ENCODE measurements around the gene BCL2L11.

Gene BCL2L11

DNA sequence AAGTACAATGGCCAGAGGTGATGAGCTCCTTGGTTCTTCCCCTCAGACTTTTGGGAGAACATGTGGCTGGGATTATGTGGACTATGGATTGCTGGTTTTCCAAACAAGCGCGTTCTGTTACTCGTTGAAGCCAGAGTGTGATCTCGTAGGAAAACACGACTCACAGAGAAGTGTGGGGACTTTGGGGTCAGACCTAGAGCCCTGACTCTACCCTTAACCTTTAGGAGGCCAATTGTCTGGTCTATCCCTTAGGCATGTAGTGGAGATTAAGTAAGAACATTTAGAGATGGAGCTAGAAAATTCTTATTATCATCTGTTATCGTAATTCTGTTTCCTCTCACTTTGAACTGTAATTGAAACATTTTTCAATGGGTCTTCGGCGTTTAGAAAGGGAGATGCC is 35.8 kb downstream of the BCL2L11 start:
- TF ChIP-seq CTCF (IDR thresholded peaks at IDR 0.05; ENCODE audit: extremely low read depth, missing control alignments) = no peak
- no peak for DNase-seq (ENCODE audit: low spot score)

- no peak for DNase-seq (ENCODE audit: low spot score)
Observed at GRCh38 chr2:111157071-111157661, 36.5 kb downstream of the BCL2L11 start.

GRCh38 chr2:111157798-111158197 is 37.1 kb downstream of the BCL2L11 start:
- no peak for DNase-seq (ENCODE audit: low spot score)

More at GRCh38 chr2:111157071-111157661, 36.5 kb downstream of the BCL2L11 start:
- no peak for TF ChIP-seq CTCF (IDR thresholded peaks at IDR 0.05; ENCODE audit: extremely low read depth, missing control alignments)

GRCh38 chr2:111159641-111160040 is 38.9 kb downstream of the BCL2L11 start:
- no peak for DNase-seq (ENCODE audit: low spot score)
- TF ChIP-seq CTCF (IDR thresholded peaks at IDR 0.05; ENCODE audit: extremely low read depth, missing control alignments) = no peak

More at GRCh38 chr2:111157798-111158197, 37.1 kb downstream of the BCL2L11 start:
- TF ChIP-seq CTCF (IDR thresholded peaks at IDR 0.05; ENCODE audit: extremely low read depth, missing control alignments) = no peak

DNA sequence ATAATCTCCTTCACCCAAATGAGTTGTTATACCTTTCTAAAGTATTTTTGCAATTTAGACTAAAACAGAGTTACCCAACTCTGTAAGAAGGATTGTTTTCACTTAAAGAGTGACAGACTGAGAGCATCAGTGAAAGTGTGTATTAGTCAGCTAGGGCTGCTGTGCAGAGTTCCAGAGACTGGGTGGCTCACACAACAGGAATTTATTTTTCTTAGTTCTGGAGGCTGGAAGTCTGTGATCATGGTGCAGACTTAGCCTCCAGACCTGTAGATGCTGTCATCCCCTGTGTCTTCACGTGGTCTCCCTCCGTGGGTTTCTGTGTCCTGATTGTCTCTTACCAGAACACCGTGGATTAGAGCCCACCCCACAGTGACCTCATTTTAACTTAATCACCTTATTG is 40.0 kb downstream of the BCL2L11 start:
- no peak for TF ChIP-seq CTCF (IDR thresholded peaks at IDR 0.05; ENCODE audit: extremely low read depth, missing control alignments)
- DNase-seq (ENCODE audit: low spot score) = no peak

DNA sequence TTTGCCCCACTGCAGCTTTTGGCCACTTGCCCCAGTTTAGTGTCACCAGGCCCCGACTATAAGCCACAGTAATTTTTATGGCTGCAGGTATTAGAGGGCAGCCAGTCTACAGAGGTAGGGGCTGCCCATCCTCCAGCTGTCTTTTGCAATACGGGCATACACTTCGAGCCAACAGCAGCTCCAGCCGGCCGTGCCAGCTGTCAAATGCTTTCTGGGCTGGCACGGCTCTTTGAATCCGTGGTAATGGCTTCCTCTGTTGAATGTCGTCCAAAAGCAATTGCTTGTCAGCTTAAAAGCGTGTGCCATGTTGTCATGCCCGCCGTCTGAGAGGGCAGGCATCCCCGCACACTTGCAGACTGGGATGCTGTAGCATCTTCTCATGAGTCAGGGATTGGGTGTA is 41.3 kb downstream of the BCL2L11 start:
- no peak for TF ChIP-seq CTCF (IDR thresholded peaks at IDR 0.05; ENCODE audit: extremely low read depth, missing control alignments)
- DNase-seq (ENCODE audit: low spot score) = no peak

GRCh38 chr2:111162718-111163331 is 42.1 kb downstream of the BCL2L11 start:
- no peak for TF ChIP-seq CTCF (IDR thresholded peaks at IDR 0.05; ENCODE audit: extremely low read depth, missing control alignments)
- DNase-seq (ENCODE audit: low spot score) = no peak
